CD8-positive, alpha-beta memory T cell (primary cell): ENCODE data around the gene GNB1L. TPM values are rescaled to one million over a fixed set of nuclear protein-coding genes. Genes with fewer than 3 reads are reported as not detected.

ENCODE experiments used
- CTCF ChIA-PET: fragments of 350-600 bp; sonication (Branson Sonifier 250); formaldehyde crosslinking; loops from one replicate; lab custom pipeline; 2021; ENCODE audit warnings: antibody characterized with exemption; lab: Charles Lee
- POLR2A ChIA-PET: fragments of 350-600 bp; sonication (Branson Sonifier 250); formaldehyde crosslinking; loops from one replicate; lab custom pipeline; 2021; ENCODE audit warnings: antibody characterized with exemption; lab: Charles Lee
- DNase-seq, 5 donors: peaks; one replicate each; pipeline versions ENCODE4 v3.0.0 to v3.0.0-alpha.2; 2020 to 2022; ENCODE audit warnings: mixed read lengths in 1 of 5
- H3K27ac ChIP-seq: one replicate; pipeline ENCODE4 v1.7.0; 2013; ENCODE audit warnings: low read depth, mild to moderate bottlenecking, low read length, moderate library complexity
- H3K27me3 ChIP-seq: 2 replicates; pipeline ENCODE4 v1.7.0; 2013; ENCODE audit warnings: low read length, mild to moderate bottlenecking; ENCODE audit not compliant: insufficient read depth, poor library complexity, severe bottlenecking
- H3K36me3 ChIP-seq: 2 replicates; pipeline ENCODE4 v1.7.0; 2013; ENCODE audit warnings: mild to moderate bottlenecking, low read length, moderate library complexity; ENCODE audit not compliant: insufficient read depth
- H3K4me1 ChIP-seq: 2 replicates; pipeline ENCODE4 v1.7.0; 2013; ENCODE audit warnings: mild to moderate bottlenecking, low read length, moderate library complexity; ENCODE audit not compliant: insufficient read depth
- H3K4me3 ChIP-seq: 2 replicates; pipeline ENCODE4 v1.7.0; 2013; ENCODE audit warnings: mild to moderate bottlenecking, low read length
- H3K9me3 ChIP-seq: 2 replicates; pipeline ENCODE4 v1.7.0; 2013; ENCODE audit warnings: mild to moderate bottlenecking, low read length
- H3K27ac Mint-ChIP-seq, 8 donors: one replicate each; pipeline ENCODE4 v1.8.0; 2020 to 2021; ENCODE audit warnings: mixed read lengths in 8 of 8, mild to moderate bottlenecking in 6 of 8, inconsistent platforms in 3 of 8, moderate library complexity in 3 of 8
- H3K27me3 Mint-ChIP-seq, 2 donors: one replicate each; pipeline ENCODE4 v1.8.0; 2020 to 2021; ENCODE audit warnings: mixed read lengths in 2 of 2, mild to moderate bottlenecking in 1 of 2, moderate library complexity in 1 of 2
- H3K36me3 Mint-ChIP-seq, 3 donors: one replicate each; pipeline ENCODE4 v1.8.0; 2020 to 2021; ENCODE audit warnings: mixed read lengths in 3 of 3, inconsistent platforms in 1 of 3, mild to moderate bottlenecking in 1 of 3
- H3K4me1 Mint-ChIP-seq, 3 donors: one replicate each; pipeline ENCODE4 v1.8.0; 2020 to 2021; ENCODE audit warnings: mixed read lengths in 3 of 3, inconsistent platforms in 1 of 3, mild to moderate bottlenecking in 1 of 3
- H3K4me3 Mint-ChIP-seq, 7 donors: one replicate each; pipeline ENCODE4 v1.8.0; 2020 to 2021; ENCODE audit warnings: mixed read lengths in 7 of 7, mild to moderate bottlenecking in 6 of 7, moderate library complexity in 4 of 7, inconsistent platforms in 2 of 7
- H3K9me3 Mint-ChIP-seq, 5 donors: one replicate each; pipeline ENCODE4 v1.8.0; 2020 to 2022; ENCODE audit warnings: mixed read lengths in 5 of 5, mild to moderate bottlenecking in 3 of 5, moderate library complexity in 2 of 5, inconsistent platforms in 1 of 5
- polyA plus RNA-seq: library from polyadenylated mRNA; unstranded; fragments of 300-500 nt; fragmentation: Illumina TruSeq; gene quantifications from one replicate; pipeline ENCODE4 v1.2.3, GENCODE V29; 2021
- total RNA-seq, 2 experiments: library from RNA; stranded (reverse); gene quantifications; one replicate each; pipeline ENCODE4 v1.2.3, GENCODE V29; 2021

The GNB1L gene
- total and polyA plus RNA-seq, 3 experiments from 2014 or later, result 14.2 to 17.9 (median 16.6) TPM

DNA sequence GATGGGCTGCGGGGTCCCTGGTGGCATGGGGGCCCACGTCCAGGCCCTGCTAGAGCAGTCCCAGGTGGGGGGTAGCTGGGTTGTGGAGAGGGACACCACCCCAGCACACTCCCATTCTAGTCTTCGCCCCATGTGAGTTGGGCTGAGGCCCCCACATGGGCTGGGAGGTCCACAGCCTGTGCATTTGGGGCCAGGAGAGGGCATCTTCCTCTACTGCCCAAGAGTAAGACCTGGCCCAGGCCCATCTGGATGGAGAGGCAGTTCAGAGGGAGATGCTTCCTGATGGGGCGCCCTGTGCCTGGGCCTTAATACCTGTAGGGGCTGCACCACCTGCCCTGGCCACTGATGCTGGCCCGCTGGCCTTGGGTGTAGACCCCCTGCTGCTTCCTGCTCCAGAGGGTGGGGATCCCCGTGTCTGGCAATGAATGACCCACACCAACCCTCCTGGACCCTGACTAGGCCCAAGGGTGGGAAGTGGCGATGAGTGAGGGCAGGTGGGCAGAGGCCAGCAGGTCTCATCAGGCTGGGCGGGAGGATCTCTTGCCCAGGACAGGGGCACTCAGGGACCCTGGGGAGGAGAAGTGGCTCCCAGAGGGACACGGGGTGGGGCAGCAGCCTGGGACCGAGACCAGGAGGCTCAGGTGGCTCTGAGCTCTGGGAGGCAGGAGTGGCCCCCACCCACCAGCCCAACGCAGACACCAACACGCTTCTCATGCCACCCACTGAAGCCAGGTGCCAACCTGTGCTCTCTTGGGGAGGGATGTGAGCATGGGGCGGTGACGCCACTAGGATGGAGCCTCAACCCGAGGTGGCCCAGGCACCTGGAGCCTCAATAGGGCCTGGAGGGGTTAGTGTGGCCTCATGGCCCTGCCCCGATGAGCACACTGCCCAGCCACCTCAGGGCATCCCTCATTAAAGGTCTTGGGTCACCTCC, 17.4 kb upstream of the GNB1L start:
- DNase-seq, result no peak
- H3K36me3 ChIP-seq, result no peaks in the 10 kb centered on the region
- H3K36me3 Mint-ChIP-seq, result no peaks in the 10 kb centered on the region
- POLR2A ChIA-PET, result no interaction called here
- no peaks in the 10 kb centered on the region for H3K27me3 ChIP-seq
- H3K4me3 Mint-ChIP-seq, result no peak overlapping the region
- H3K9me3 ChIP-seq, result no peaks in the 10 kb centered on the region
- peaks cover 0 to 9% (median 0%) of the 10 kb centered on the region in 3 donors for H3K4me1 Mint-ChIP-seq
- CTCF ChIA-PET, result no interaction called here
- H3K4me1 ChIP-seq, result peaks cover 16% of the 10 kb centered on the region
- H3K27ac Mint-ChIP-seq, result no peak overlapping the region
- H3K4me3 ChIP-seq, result no peak overlapping the region
- H3K27me3 Mint-ChIP-seq, result no peaks in the 10 kb centered on the region
- H3K9me3 Mint-ChIP-seq, result no peaks in the 10 kb centered on the region
- no peak overlapping the region for H3K27ac ChIP-seq

- H3K9me3 Mint-ChIP-seq, result no peaks in the 10 kb centered on the region
- POLR2A ChIA-PET, result no interaction called here
- CTCF ChIA-PET, result no interaction called here
- DNase-seq, result peak in 1 of 5 donors; percentile 44
- Histone ChIP-seq H3K27me3 (no peaks in the 10 kb centered on the region), H3K9me3 (no peaks in the 10 kb centered on the region), H3K36me3 (no peaks in the 10 kb centered on the region), H3K4me1 (peaks cover 16% of the 10 kb centered on the region), H3K4me3 (no peak overlapping the region), H3K27ac (no peak overlapping the region)
- H3K4me1 Mint-ChIP-seq, result peaks cover 0 to 9% (median 0%) of the 10 kb centered on the region in 3 donors
- no peak overlapping the region for H3K4me3 Mint-ChIP-seq
- no peaks in the 10 kb centered on the region for H3K36me3 Mint-ChIP-seq
- H3K27me3 Mint-ChIP-seq, result no peaks in the 10 kb centered on the region
- no peak overlapping the region for H3K27ac Mint-ChIP-seq
Observed at GRCh38 chr22:19871023-19871844, 16.6 kb upstream of the GNB1L start.

DNA sequence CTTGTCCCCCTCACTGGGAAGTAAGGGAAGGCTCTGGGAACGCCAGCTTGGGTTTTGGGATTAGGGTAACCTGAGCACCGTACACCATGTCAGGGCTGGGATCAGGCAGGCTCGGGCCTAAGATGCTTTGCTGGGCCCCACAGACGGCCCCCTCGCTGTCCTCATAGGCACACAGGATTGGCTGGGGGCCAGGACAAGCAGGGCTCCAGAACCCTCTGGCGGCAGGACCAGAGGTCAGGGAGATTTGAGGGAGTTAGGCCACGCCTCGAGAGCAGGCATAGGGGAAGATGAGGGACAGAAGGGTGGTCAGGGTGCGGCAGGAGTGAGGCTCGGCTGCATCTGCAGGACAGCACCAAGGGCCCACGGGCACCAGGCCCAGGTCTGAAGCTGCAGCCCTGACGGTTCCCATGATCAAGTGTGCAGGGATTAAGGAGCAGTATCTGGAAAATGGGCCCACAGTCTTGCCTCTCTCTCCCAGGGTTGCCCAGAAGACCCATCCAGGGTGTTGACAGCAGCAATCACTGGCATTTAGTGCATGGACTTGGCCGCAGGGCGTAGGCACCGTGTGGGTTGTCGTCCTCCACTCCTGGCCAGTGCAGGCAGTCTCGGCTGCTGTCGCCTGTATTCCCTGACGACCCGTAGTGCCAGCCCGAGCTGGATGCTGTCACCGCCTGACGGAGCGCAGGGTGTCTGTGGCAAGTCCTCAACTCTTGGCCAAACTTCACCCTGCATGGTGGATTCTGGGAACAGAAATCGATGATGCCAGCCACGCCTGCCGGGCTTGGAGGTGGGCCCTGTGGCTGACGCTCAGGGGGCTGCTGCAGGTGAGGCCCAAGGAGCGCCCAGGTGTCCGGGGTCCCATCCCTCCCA, 15.7 kb upstream of the GNB1L start:
- ChIA-PET POLR2A (no interaction called here), CTCF (no interaction called here)
- H3K4me3 Mint-ChIP-seq, result no peak overlapping the region
- Histone ChIP-seq H3K4me1 (peaks cover 16% of the 10 kb centered on the region), H3K27ac (no peak overlapping the region), H3K9me3 (no peaks in the 10 kb centered on the region), H3K27me3 (no peaks in the 10 kb centered on the region), H3K4me3 (no peak overlapping the region), H3K36me3 (no peaks in the 10 kb centered on the region)
- peak in 1 of 5 donors; percentile 40 for DNase-seq
- H3K36me3 Mint-ChIP-seq, result no peaks in the 10 kb centered on the region
- H3K4me1 Mint-ChIP-seq, result peaks cover 0 to 10% (median 0%) of the 10 kb centered on the region in 3 donors
- no peaks in the 10 kb centered on the region for H3K9me3 Mint-ChIP-seq
- H3K27ac Mint-ChIP-seq, result no peak overlapping the region
- H3K27me3 Mint-ChIP-seq, result no peaks in the 10 kb centered on the region

DNA sequence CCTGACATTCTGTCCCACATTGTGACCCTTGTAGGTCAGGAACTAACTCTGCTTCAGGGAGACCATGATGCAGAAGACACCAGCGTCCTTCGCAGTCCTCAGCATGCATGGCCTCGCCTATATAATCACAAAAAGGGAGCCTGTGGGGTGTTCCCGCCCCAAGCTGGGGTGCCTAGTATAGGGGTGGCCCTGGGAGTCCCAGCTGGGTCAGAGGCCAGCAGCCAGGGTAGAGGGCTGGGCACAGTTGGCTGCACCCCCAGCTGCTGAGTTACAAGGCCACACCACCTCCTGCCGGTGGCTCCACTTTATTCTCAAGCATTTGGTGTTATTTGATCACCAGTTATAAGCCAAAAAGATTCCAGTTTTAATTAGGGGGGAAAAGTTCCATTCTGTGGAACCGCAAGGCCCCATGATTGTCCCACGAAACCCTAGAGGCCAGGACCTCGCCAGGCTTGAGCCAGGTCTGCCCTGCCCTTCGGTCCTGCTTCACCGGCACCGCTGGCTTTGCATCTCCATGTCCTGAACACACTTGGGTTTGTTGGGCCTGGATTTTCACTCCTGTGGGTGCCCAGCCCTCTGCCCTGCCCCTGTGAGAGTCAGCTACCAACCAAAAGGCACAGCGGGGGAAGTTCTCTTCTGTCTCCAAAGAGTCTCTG, 15.0 kb upstream of the GNB1L start:
- Histone ChIP-seq H3K27ac (no peak overlapping the region), H3K9me3 (no peaks in the 10 kb centered on the region), H3K4me3 (no peak overlapping the region), H3K4me1 (peaks cover 9% of the 10 kb centered on the region), H3K27me3 (no peaks in the 10 kb centered on the region), H3K36me3 (no peaks in the 10 kb centered on the region)
- Mint-ChIP-seq H3K9me3 (no peaks in the 10 kb centered on the region), H3K4me3 (no peak overlapping the region), H3K27me3 (no peaks in the 10 kb centered on the region), H3K36me3 (no peaks in the 10 kb centered on the region), H3K27ac (no peak overlapping the region), H3K4me1 (peaks cover 0 to 8% (median 0%) of the 10 kb centered on the region in 3 donors)
- POLR2A ChIA-PET, result no interaction called here
- CTCF ChIA-PET, result no interaction called here
- DNase-seq, result peak in 1 of 5 donors; percentile 24

DNA sequence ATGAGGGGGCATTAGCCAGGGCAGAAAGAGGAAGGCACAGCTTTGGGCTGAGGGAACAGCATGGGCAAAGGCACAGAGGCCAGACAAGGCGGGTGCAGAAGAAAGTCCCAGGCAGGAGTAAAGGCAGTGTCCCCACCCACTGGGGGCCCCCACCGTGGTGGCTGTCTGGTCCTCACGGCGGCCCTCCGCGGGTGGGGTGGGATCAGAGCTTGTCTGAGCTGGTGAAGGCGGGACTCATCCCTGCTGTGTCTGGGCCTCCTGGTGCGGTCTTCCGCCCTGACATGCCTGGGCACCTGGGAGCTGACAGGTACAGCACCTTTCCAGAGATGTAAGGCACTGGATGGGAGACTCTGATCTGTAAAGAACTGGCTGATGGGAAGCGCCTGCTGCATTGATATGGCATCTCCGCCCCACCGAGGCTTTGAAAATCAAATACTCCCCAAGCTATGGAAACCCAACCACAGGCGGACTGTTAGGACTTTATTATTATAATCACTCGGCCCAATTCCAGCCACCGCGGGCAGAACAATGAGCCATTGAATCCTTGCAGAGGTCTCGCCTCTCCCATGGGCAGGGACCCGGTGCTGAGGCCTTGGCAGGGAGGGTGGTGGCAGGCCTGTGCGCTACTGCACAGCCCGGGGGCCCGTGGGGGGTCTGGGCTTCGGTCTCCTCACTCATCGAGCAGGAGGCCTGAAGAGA, 14.2 kb upstream of the GNB1L start:
- H3K27me3 ChIP-seq, result no peaks in the 10 kb centered on the region
- CTCF ChIA-PET, result no interaction called here
- POLR2A ChIA-PET, result no interaction called here
- H3K27ac Mint-ChIP-seq, result no peak overlapping the region
- H3K9me3 ChIP-seq, result no peaks in the 10 kb centered on the region
- no peak overlapping the region for H3K27ac ChIP-seq
- peaks cover 0 to 2% (median 0%) of the 10 kb centered on the region in 3 donors for H3K4me1 Mint-ChIP-seq
- no peaks in the 10 kb centered on the region for H3K27me3 Mint-ChIP-seq
- no peak overlapping the region for H3K4me3 ChIP-seq
- DNase-seq, result peak in 1 of 5 donors; percentile 43
- no peaks in the 10 kb centered on the region for H3K36me3 ChIP-seq
- H3K36me3 Mint-ChIP-seq, result no peaks in the 10 kb centered on the region
- no peak overlapping the region for H3K4me3 Mint-ChIP-seq
- H3K9me3 Mint-ChIP-seq, result no peaks in the 10 kb centered on the region
- peaks cover 2% of the 10 kb centered on the region for H3K4me1 ChIP-seq

DNA sequence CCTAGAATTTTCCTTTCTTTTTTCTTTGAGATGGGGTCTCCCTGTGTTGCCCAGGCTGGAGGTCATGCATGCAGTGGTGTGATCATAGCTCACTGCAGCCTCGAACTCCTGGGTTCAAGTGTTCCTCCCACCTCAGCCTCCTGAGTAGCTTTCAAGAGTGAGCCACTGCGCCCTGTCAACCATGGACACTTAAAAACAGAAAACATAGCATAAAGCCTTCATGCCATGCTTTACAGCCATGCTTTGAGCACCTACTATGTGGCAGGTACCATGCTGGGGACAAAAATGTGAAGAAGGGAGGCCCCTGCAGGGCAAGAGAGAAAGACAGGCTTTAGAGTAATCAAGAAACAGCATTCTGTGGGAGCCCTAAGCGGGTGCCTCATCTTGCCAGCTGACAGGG, 13.7 kb upstream of the GNB1L start:
- no peaks in the 10 kb centered on the region for H3K4me1 ChIP-seq
- no peaks in the 10 kb centered on the region for H3K27me3 ChIP-seq
- no peak for DNase-seq
- no peaks in the 10 kb centered on the region for H3K9me3 ChIP-seq
- H3K27ac ChIP-seq, result no peak overlapping the region
- no peaks in the 10 kb centered on the region for H3K36me3 ChIP-seq
- Mint-ChIP-seq H3K4me1 (peaks cover 0 to 2% (median 0%) of the 10 kb centered on the region in 3 donors), H3K27ac (peak overlapping the region in 1 of 8 donors; percentile 0), H3K9me3 (no peaks in the 10 kb centered on the region), H3K4me3 (no peak overlapping the region), H3K36me3 (no peaks in the 10 kb centered on the region), H3K27me3 (no peaks in the 10 kb centered on the region)
- no peak overlapping the region for H3K4me3 ChIP-seq
- ChIA-PET POLR2A (no interaction called here), CTCF (no interaction called here)

DNA sequence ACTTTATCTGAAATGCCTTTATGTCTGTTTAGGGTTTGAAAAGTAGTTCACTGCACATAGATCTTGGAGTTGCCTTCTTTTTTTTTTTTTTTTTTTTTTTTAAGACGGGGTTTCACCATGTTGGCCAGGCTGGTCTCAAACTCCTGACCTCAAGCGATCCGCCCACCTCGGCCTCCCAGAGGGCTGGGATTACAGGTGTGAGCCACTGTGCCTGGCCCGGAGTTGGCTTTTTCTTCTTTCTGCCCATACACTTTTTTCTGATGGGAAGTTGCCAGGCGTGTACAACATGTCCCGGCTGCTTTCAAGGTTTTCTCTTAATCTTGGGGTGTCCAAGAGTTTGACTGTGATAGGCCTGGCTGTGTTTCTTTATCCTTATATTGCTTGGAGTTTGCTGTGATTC, 12.9 kb upstream of the GNB1L start:
- CTCF ChIA-PET, result no interaction called here
- no peak overlapping the region for H3K4me3 Mint-ChIP-seq
- Histone ChIP-seq H3K27ac (no peak overlapping the region), H3K36me3 (no peaks in the 10 kb centered on the region), H3K4me1 (no peaks in the 10 kb centered on the region), H3K4me3 (no peak overlapping the region), H3K9me3 (no peaks in the 10 kb centered on the region), H3K27me3 (no peaks in the 10 kb centered on the region)
- no peaks in the 10 kb centered on the region for H3K9me3 Mint-ChIP-seq
- H3K27ac Mint-ChIP-seq, result peak overlapping the region in 1 of 8 donors; percentile 65
- no peaks in the 10 kb centered on the region for H3K36me3 Mint-ChIP-seq
- no peaks in the 10 kb centered on the region for H3K27me3 Mint-ChIP-seq
- peak in 1 of 5 donors; percentile 28 for DNase-seq
- POLR2A ChIA-PET, result no interaction called here
- H3K4me1 Mint-ChIP-seq, result peaks cover 0 to 2% (median 0%) of the 10 kb centered on the region in 3 donors
